GM12864 (cell line): Measurements from ENCODE around the gene TEAD3.
"Not testable (repeated sequence)": the region's sequence is repeated elsewhere in the genome, so short reads cannot be mapped to it uniquely, and the experiment has no call there.

Experiments used
- DNase-seq: peaks from one replicate; pipeline ENCODE4 v3.0.0-alpha.2; 2011; ENCODE audit warnings: low read depth
- H3K4me3 ChIP-seq: 2 replicates; pipeline ENCODE4 v1.5.1; 2011; ENCODE audit warnings: mild to moderate bottlenecking, low read depth, low read length, control low read depth
- TF ChIP-seq, protein P1 (sequence below): IDR thresholded peaks from 2 replicates; pipeline ENCODE4 v1.5.1; 2011; ENCODE audit warnings: low read depth, mild to moderate bottlenecking, moderate library complexity, low read length, control low read depth, inconsistent platforms; ENCODE audit errors: missing control alignments

Gene TEAD3

DNA sequence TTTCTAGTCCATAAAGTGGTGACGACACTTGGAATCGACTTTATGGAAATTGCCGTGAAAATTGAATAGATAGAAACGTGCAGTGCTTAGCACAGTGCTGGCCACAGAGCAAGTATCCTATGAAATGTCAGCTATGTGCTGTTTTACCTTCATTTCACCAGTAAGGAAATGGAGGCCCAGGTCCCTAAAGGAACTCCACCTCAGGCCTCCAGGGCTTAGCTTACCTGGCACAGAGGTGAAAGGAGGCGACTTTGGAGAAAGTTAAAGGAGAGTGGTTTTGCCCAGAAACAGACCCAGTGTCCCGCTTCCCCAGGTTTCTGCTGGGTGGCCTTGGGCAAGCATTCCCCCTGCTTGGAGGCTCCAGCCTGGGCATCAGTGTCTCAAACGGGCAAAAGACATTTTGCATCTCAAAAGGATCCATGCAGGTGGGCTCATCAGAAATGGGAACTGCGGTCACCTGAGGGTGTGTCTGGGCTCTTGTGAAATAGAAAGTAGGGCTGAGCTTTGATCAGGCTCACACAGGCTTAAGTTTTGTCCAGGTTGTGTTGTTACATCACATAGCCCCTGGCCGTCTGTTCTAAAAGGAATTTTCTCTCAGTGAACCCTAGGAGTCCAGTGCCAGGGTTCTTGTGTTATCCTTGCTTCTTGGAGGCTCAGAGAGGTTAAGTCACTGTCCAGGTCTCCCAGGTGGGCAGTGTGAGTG lies 22.6 kb upstream of the TEAD3 start:
- H3K4me3 ChIP-seq, result no peak overlapping the region
- TF ChIP-seq, protein P1, sequence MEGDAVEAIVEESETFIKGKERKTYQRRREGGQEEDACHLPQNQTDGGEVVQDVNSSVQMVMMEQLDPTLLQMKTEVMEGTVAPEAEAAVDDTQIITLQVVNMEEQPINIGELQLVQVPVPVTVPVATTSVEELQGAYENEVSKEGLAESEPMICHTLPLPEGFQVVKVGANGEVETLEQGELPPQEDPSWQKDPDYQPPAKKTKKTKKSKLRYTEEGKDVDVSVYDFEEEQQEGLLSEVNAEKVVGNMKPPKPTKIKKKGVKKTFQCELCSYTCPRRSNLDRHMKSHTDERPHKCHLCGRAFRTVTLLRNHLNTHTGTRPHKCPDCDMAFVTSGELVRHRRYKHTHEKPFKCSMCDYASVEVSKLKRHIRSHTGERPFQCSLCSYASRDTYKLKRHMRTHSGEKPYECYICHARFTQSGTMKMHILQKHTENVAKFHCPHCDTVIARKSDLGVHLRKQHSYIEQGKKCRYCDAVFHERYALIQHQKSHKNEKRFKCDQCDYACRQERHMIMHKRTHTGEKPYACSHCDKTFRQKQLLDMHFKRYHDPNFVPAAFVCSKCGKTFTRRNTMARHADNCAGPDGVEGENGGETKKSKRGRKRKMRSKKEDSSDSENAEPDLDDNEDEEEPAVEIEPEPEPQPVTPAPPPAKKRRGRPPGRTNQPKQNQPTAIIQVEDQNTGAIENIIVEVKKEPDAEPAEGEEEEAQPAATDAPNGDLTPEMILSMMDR, result no peak
- DNase-seq, result no peak

DNA sequence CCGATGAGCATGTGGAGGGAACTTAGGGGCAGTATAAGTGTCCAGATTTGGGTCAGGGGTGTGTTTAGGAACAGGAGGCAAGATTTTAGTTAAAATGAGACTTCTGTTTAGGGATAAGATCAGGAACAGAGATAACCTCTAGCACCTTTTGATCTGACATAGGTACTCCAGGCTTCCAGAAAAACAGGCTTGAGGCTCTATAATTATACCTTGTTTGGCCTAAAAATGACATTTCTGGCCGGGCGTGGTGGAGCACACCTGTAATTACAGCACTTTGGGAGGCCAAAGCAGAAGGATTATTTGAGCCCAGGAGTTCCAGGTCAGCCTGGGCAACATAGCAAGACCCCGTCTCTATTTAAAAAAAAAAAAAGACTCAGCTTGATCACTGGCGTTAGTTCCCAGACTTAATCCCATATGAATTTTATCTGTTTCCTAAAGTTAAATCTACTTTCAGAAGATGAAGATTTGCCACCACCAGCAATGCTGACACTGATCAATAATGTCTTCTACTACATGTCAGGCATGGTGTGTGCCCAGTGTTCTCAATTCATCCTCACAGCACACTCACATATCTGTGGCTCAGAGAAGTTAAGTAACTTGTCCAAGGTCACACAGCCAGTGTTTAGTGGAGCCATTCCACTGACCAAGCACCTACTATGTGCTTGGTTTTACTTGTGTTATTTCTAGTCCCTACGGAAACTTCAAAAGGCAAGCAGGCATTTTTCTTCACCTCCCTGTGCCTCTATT lies 21.9 kb upstream of the TEAD3 start:
- no peak overlapping the region for H3K4me3 ChIP-seq
- TF ChIP-seq, protein P1, result no peak
- no peak for DNase-seq

DNA sequence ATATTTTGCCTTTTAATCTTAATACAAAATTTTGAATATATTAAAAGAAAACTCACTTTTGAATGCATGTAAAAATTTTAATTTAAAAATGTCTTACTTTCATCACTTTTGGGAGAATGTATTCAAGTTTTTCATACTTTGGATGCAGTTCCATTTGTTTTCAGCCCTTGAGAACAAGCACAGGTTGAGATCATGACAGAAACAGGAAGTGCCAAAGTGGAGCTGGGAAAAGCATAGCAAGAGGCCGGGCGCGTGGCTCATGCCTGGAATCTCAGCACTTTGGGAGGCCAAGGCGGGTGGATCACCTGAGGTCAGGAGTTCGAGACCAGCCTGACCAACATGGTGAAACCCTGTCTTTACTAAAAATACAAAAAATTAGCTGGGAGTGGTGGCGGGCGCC lies 21.1 kb upstream of the TEAD3 start:
- H3K4me3 ChIP-seq, DNase-seq: not testable (repeated sequence)

DNA sequence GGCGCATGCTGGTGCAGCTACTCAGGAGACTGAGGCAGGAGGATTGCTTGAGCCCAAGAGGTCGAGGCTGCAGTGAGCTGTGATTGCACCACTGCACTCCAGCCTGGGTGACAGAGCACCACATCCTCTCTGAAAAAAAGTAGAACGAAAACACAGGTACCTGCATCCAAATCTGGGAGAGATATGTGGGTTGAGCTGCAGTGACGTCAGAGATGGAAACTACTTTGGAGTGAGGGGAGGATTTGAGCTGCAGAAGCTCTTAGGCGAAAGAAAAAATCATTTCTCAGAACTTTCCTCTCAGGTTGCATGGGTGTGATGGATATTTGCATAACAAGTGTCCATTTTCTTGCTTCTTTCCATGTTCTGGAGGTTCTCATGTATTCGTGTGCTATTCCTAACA lies 19.8 kb upstream of the TEAD3 start:
- no peak for DNase-seq
- H3K4me3 ChIP-seq, result no peak overlapping the region
- TF ChIP-seq, protein P1, result no peak

DNA sequence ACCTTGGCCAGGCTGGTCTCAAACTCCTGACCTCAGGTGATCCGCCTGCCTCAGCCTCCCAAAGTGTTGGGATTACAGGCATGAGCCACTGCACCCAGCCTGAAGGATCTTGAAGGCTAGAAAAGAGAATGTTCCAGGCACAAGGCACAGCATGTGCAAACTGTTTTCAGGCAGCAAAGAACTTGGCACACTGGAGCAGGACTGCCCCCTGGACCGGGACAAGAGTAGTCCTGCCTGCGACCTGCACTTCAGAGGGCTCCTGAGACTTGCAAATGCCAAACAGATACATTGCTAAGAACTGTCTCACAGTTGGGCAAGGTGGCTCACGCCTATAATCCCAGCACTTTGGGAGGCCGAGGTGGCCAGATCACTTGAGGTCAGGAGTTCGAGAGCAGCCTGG lies 19.1 kb upstream of the TEAD3 start:
- not testable (repeated sequence) for H3K4me3 ChIP-seq, DNase-seq

DNA sequence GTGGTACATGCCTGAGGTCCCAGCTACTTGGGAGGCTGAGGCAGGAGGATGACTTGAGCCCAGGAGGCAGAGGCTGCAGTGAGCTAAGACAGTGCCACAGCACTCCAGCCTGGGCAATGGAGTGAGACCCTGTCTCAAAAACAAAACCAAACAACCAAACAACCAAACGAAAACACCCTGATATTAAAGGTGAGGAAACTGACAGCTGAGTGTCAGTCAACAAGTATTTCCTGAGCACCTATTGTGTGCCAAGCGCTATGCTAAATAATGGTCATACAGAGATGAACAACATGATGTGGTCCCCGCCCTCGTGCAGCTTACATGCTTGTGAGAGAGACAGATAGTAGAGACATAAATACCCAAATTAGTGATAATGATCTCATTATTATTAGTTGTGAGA lies 17.7 kb upstream of the TEAD3 start:
- TF ChIP-seq, protein P1, result no peak
- no peak overlapping the region for H3K4me3 ChIP-seq
- no peak for DNase-seq

DNA sequence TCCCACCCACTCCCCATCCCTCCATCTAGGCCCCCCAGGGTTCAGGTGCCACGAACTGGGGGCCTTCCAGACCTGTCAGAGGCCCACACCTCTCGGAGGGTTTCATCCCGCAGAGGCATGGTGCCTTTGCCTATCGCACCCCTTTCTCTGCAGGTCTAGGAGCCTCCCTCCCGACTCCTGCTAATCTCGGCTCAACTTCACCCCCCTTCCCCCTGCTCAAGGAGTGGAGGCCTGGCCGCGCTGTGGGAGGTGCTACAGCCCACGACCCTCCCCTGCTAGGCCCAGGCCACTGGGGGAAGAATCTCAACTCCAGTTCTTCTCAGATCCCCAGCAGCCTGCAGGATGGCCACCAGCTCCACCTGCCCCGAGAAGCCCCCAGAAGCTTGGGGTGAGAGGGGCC lies 15.9 kb upstream of the TEAD3 start, which contains the start of gene TULP1:
Gene TULP1 (minus strand): TSS at position 157 of the 400 bp plus-strand sequence. CDS start 38 bp downstream, at position 119.
- DNase-seq, result no peak
- no peak within 1 kb of the TSS for H3K4me3 ChIP-seq
- TF ChIP-seq, protein P1, result no peak

DNA sequence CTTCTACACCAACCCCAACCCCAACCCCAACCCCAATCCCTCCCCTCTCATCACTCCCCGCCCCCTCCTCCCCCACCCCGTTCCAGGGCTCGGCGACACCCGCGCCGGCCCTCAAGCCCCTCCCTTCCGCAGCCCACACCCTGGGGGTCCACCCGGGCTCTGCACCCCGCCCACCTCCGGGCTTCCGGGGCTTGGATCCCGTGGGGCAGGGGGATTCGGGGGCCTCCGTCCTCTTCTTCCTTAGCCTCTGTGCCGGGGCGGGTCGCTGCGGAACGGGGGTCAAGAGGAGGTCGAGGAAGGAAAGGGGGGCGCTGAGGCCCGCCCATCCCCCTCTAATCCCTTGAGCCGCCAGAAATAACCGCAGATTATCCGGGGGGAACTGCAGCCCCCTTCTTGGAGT lies 15.1 kb upstream of the TEAD3 start:
- DNase-seq, result no peak
- TF ChIP-seq, protein P1, result no peak
- no peak overlapping the region for H3K4me3 ChIP-seq
